ENCODE measurements around the gene HLA-DQB1. TPM values are rescaled to one million over a fixed set of nuclear protein-coding genes. Genes with fewer than 3 reads are reported as not detected.

The HLA-DQB1 gene
- total and polyA plus RNA-seq, 4 donors = 0.30 to 6.9 (median 1.8) TPM

Other genes with a start within 250 kb of the HLA-DQB1 start
- 10 to 100 TPM; 40.9 to 90.1 TPM for gene HLA-DRA, start 226.8 kb downstream of the HLA-DQB1 start, total RNA-seq
- gene HLA-DRA, start 226.8 kb downstream of the HLA-DQB1 start, polyA plus RNA-seq (ENCODE audit: insufficient read length in 2 of 2) = 10 to 100 TPM in 1 of 2 donors, 1 to 10 TPM in 1; 9.5 to 22.0 TPM
- 10 to 100 TPM in 1 of 2 donors, under 1 TPM in 1; 0.30 to 16.8 TPM for gene HLA-DRB5, start 136.4 kb downstream of the HLA-DQB1 start, total RNA-seq
- 1 to 10 TPM; 1.7 to 1.8 TPM for gene HLA-DRB5, start 136.4 kb downstream of the HLA-DQB1 start, polyA plus RNA-seq (ENCODE audit: insufficient read length in 2 of 2)
- 10 to 100 TPM; 17.0 to 61.3 TPM for gene HLA-DRB1, start 76.8 kb downstream of the HLA-DQB1 start, total RNA-seq
- 1 to 10 TPM; 3.1 to 3.5 TPM for gene HLA-DRB1, start 76.8 kb downstream of the HLA-DQB1 start, polyA plus RNA-seq (ENCODE audit: insufficient read length in 2 of 2)
- 1 to 10 TPM in 1 of 2 donors, under 1 TPM in 1; 0.99 to 1.9 TPM for gene HLA-DQA1, start 29.3 kb downstream of the HLA-DQB1 start, total RNA-seq
- under 1 TPM; 0.32 to 0.57 TPM for gene HLA-DQA1, start 29.3 kb downstream of the HLA-DQB1 start, polyA plus RNA-seq (ENCODE audit: insufficient read length in 2 of 2)
- gene HLA-DQA2, start 74.7 kb upstream of the HLA-DQB1 start, total RNA-seq = under 1 TPM in 1 of 2 donors, not detected in 1; 0.17 TPM
- under 1 TPM in 1 of 2 donors, not detected in 1; 0.43 TPM for gene HLA-DQA2, start 74.7 kb upstream of the HLA-DQB1 start, polyA plus RNA-seq (ENCODE audit: insufficient read length in 2 of 2)
- gene HLA-DQB2, start 96.9 kb upstream of the HLA-DQB1 start, total RNA-seq = under 1 TPM in 1 of 2 donors, not detected in 1; 0.44 TPM
- gene HLA-DQB2, start 96.9 kb upstream of the HLA-DQB1 start, polyA plus RNA-seq (ENCODE audit: insufficient read length in 2 of 2) = under 1 TPM; 0.24 to 0.76 TPM
- under 1 TPM; 0.11 to 0.20 TPM for gene HLA-DOB, start 150.3 kb upstream of the HLA-DQB1 start, total RNA-seq
- gene HLA-DOB, start 150.3 kb upstream of the HLA-DQB1 start, polyA plus RNA-seq (ENCODE audit: insufficient read length in 2 of 2) = under 1 TPM; 0.47 to 0.65 TPM
- gene TAP2, start 172.1 kb upstream of the HLA-DQB1 start, total RNA-seq = 10 to 100 TPM; 10.2 to 19.0 TPM
- gene TAP2, start 172.1 kb upstream of the HLA-DQB1 start, polyA plus RNA-seq (ENCODE audit: insufficient read length in 2 of 2) = 10 to 100 TPM; 20.4 to 22.2 TPM
- gene PSMB8, start 177.4 kb upstream of the HLA-DQB1 start, total RNA-seq = 10 to 100 TPM; 12.4 to 30.4 TPM
- gene PSMB8, start 177.4 kb upstream of the HLA-DQB1 start, polyA plus RNA-seq (ENCODE audit: insufficient read length in 2 of 2) = 10 to 100 TPM; 12.5 to 14.0 TPM
- gene TAP1, start 187.0 kb upstream of the HLA-DQB1 start, total RNA-seq = 10 to 100 TPM; 15.3 to 20.0 TPM
- 10 to 100 TPM; 20.5 to 21.3 TPM for gene TAP1, start 187.0 kb upstream of the HLA-DQB1 start, polyA plus RNA-seq (ENCODE audit: insufficient read length in 2 of 2)
- 1 to 10 TPM; 8.3 to 9.0 TPM for gene PSMB9, start 187.5 kb upstream of the HLA-DQB1 start, total RNA-seq
- 1 to 10 TPM; 6.1 to 9.0 TPM for gene PSMB9, start 187.5 kb upstream of the HLA-DQB1 start, polyA plus RNA-seq (ENCODE audit: insufficient read length in 2 of 2)